Measurements from ENCODE around the gene FRA10AC1. TPM values are rescaled to one million over a fixed set of nuclear protein-coding genes. Genes with fewer than 3 reads are reported as not detected.

FRA10AC1 gene
- total and polyA plus RNA-seq, 3 donors from 2014 or later = 14.8 to 46.9 (median 30.5) TPM

- Histone ChIP-seq H3K4me3 (no peak overlapping the region), H3K4me1 (no peaks in the 10 kb centered on the region), H3K36me3 (ENCODE audit: low read depth, missing control alignments) (no peaks in the 10 kb centered on the region), H3K27me3 (no peaks in the 10 kb centered on the region), H3K27ac (no peak overlapping the region), H3K9me3 (no peaks in the 10 kb centered on the region)
- WGBS, 2 donors = 61 to 73% methylated on average over 2 of the region's 2 CpGs
- intact Hi-C loops (cut with DNase I; ENCODE audit: low total_unique reads) = no loop called here
- DNase-seq = no peak
- TF ChIP-seq CTCF (IDR thresholded peaks at IDR 0.05) (no peak), POLR2A (IDR thresholded peaks at IDR 0.05) (no peak)
Measured at GRCh38 chr10:93695740-93696139, 6.7 kb downstream of the FRA10AC1 start.

- no peaks in the 10 kb centered on the region for H3K4me1 ChIP-seq
- H3K4me3 ChIP-seq = no peak overlapping the region
- DNase-seq = no peak
- H3K27ac ChIP-seq = no peak overlapping the region
- H3K27me3 ChIP-seq = no peaks in the 10 kb centered on the region
- no peaks in the 10 kb centered on the region for H3K9me3 ChIP-seq
- intact Hi-C loops (cut with DNase I; ENCODE audit: low total_unique reads) = no loop called here
- no peak for TF ChIP-seq POLR2A (IDR thresholded peaks at IDR 0.05)
- H3K36me3 ChIP-seq (ENCODE audit: low read depth, missing control alignments) = no peaks in the 10 kb centered on the region
Measured at GRCh38 chr10:93687737-93688136, 14.7 kb downstream of the FRA10AC1 start.

GRCh38 chr10:93680412-93681047 is 21.9 kb downstream of the FRA10AC1 start:
- Histone ChIP-seq H3K9me3 (no peaks in the 10 kb centered on the region), H3K27me3 (no peaks in the 10 kb centered on the region), H3K36me3 (ENCODE audit: low read depth, missing control alignments) (no peaks in the 10 kb centered on the region), H3K4me1 (no peaks in the 10 kb centered on the region), H3K27ac (no peak overlapping the region), H3K4me3 (no peak overlapping the region)
- intact Hi-C loops (cut with DNase I; ENCODE audit: low total_unique reads) = no loop called here
- DNase-seq = no peak
- 67 to 68% methylated on average over 4 of the region's 4 CpGs for WGBS, 2 donors
- TF ChIP-seq POLR2A (IDR thresholded peaks at IDR 0.05) (no peak), CTCF (IDR thresholded peaks at IDR 0.05) (peak in 1 of 3 experiments; percentile 26)

GRCh38 chr10:93678805-93679587 is 23.4 kb downstream of the FRA10AC1 start:
- Histone ChIP-seq H3K36me3 (ENCODE audit: low read depth, missing control alignments) (no peaks in the 10 kb centered on the region), H3K27me3 (no peaks in the 10 kb centered on the region), H3K9me3 (no peaks in the 10 kb centered on the region), H3K27ac (no peak overlapping the region), H3K4me3 (no peak overlapping the region), H3K4me1 (no peaks in the 10 kb centered on the region)
- no peak for TF ChIP-seq CTCF (IDR thresholded peaks at IDR 0.05)
- no peak for TF ChIP-seq POLR2A (IDR thresholded peaks at IDR 0.05)
- intact Hi-C loops (cut with DNase I; ENCODE audit: low total_unique reads) = no loop called here
- 80 to 91% methylated on average over 3 of the region's 3 CpGs for WGBS, 2 donors
- DNase-seq = no peak

- Histone ChIP-seq H3K4me3 (no peak overlapping the region), H3K4me1 (no peaks in the 10 kb centered on the region), H3K27ac (no peak overlapping the region), H3K9me3 (no peaks in the 10 kb centered on the region), H3K27me3 (no peaks in the 10 kb centered on the region), H3K36me3 (ENCODE audit: low read depth, missing control alignments) (no peaks in the 10 kb centered on the region)
- no peak for TF ChIP-seq POLR2A (IDR thresholded peaks at IDR 0.05)
- intact Hi-C loops (cut with DNase I; ENCODE audit: low total_unique reads) = no loop called here
- 88 to 94% methylated on average over 4 of the region's 4 CpGs for WGBS, 2 donors
- DNase-seq = no peak
Measured at GRCh38 chr10:93678386-93678785, 24.0 kb downstream of the FRA10AC1 start.

All from testis (tissue), 3 donors.